ENCODE data around the gene SYT2. TPM values are rescaled to one million over a fixed set of nuclear protein-coding genes. Genes with fewer than 3 reads are reported as not detected.

Gene SYT2
- total RNA-seq, 1 donor from 2014 or later = not detected

DNA sequence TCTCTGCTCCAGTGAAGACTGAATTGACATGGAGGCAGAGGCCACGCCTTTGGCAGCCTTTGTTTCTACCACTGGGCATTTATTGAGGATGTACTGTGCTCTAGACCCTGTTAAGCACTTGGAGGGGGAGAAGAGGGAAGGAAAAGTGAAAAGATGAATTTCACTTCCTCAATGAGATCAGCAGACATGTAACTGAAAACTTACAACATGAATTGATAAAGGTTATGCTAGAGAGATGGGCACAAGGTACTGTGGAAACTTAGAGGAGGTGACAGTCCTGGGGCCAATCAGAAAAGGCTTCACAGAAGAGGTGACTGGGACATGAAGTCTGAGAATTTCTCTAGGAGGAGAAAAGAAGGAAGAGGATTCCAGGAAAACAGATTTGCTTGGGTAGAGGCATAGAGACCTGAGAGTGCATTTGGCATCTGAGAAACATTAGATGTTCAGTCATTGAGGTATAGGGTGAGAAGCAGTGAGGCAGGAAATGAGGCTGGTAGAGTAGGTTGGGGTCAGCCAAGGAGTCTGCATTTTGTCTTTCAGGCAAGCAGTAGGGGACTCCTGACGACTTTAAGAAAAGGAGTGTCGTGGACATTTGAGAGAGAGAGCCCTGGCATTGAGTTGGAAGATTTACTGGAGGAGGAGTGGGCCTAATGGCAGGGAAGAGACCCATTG lies 113.0 kb downstream of the SYT2 start:
- Mint-ChIP-seq H3K27me3 (peaks cover 2% of the 10 kb centered on the region), H3K9me3 (no peaks in the 10 kb centered on the region), H3K27ac (no peak overlapping the region), H3K4me3 (no peak overlapping the region), H3K4me1 (peaks cover 22% of the 10 kb centered on the region), H3K36me3 (ENCODE audit: low read depth) (peaks cover 2% of the 10 kb centered on the region)
- TF ChIP-seq, protein P1, sequence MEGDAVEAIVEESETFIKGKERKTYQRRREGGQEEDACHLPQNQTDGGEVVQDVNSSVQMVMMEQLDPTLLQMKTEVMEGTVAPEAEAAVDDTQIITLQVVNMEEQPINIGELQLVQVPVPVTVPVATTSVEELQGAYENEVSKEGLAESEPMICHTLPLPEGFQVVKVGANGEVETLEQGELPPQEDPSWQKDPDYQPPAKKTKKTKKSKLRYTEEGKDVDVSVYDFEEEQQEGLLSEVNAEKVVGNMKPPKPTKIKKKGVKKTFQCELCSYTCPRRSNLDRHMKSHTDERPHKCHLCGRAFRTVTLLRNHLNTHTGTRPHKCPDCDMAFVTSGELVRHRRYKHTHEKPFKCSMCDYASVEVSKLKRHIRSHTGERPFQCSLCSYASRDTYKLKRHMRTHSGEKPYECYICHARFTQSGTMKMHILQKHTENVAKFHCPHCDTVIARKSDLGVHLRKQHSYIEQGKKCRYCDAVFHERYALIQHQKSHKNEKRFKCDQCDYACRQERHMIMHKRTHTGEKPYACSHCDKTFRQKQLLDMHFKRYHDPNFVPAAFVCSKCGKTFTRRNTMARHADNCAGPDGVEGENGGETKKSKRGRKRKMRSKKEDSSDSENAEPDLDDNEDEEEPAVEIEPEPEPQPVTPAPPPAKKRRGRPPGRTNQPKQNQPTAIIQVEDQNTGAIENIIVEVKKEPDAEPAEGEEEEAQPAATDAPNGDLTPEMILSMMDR (IDR thresholded peaks at IDR 0.05) = no peak
- ATAC-seq (ENCODE audit: low read depth) = peak; percentile 25
- intact Hi-C loops (cut with micrococcal nuclease) = no loop called here
- no peak for DNase-seq
- ChIA-PET CTCF (no interaction called here), POLR2A (no interaction called here)

DNA sequence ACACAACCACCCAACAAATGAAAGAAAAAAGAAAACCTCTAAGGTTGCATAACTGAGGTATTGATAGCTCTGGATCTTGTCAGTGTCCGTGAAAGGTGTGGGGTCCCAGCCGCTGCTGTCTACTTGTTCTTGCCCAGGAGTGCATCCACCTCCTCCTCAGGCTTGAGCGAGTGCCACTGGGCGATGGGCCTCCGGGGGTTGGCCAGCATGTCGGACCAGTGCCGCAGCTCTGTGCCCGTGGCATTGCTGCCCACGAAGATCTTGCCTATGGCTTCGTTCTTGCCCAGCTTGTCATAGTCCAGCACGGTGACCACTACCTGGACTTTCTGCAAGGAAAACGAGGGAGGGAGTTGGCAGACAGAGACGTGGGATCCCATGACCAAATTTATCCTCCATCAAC lies 113.6 kb downstream of the SYT2 start:
- Mint-ChIP-seq H3K4me3 (no peak overlapping the region), H3K9me3 (no peaks in the 10 kb centered on the region), H3K36me3 (ENCODE audit: low read depth) (peaks cover 2% of the 10 kb centered on the region), H3K27ac (no peak overlapping the region), H3K4me1 (peaks cover 22% of the 10 kb centered on the region), H3K27me3 (peaks cover 2% of the 10 kb centered on the region)
- intact Hi-C loops (cut with micrococcal nuclease) = no loop called here
- DNase-seq (no peak), ATAC-seq (ENCODE audit: low read depth) (no peak)
- ChIA-PET POLR2A (no interaction called here), CTCF (no interaction called here)
- TF ChIP-seq, protein P1 (IDR thresholded peaks at IDR 0.05) = no peak

DNA sequence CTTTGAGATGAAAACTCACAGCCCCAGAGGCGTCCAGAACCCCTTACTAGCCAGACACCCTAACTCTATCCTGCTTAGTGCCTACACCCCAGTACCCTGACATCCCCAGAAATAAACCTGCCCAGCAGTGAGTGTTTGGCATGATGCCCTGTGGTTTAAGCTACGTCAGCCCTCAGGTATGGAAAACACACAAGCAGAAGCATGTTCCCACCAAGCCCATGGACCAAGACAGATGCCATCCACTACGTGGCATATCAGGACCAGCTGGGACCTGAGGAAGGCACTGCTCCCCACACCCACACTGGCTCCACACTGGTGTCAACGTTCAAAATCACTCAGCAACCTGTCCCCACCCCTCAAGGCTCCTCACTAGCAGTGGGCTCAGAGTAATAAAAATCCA lies 116.4 kb downstream of the SYT2 start:
- TF ChIP-seq, protein P1 (IDR thresholded peaks at IDR 0.05) = no peak
- Mint-ChIP-seq H3K9me3 (no peaks in the 10 kb centered on the region), H3K36me3 (ENCODE audit: low read depth) (peaks cover 2% of the 10 kb centered on the region), H3K27ac (no peak overlapping the region), H3K4me3 (no peak overlapping the region), H3K27me3 (peaks cover 2% of the 10 kb centered on the region), H3K4me1 (peaks cover 31% of the 10 kb centered on the region)
- CTCF ChIA-PET = interaction anchor here (0.6 kb wide), 1 partner anchor 23 kb away, joined by 3 read pairs; no protein-coding TSS in a partner anchor
- no peak for DNase-seq
- POLR2A ChIA-PET = no interaction called here
- intact Hi-C loops (cut with micrococcal nuclease) = no loop called here
- ATAC-seq (ENCODE audit: low read depth) = no peak

DNA sequence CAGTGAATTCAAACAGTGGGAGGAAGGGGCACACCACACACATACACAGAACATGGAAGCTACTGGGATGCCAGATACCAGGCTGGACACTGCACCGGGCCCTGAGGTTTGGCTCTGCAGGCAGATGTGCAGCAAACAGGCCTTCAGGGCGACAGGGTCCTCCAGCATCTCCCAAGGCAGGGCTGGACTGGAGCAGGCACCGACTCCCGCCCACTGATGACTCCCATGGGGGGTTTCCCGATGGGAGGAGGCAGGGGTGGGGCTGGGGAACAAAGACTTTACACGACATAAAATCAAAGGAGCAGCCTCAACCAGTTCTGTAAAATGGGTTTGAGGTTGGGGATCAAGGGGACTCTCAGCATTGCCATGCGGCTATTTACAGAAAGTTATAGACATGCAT lies 118.1 kb downstream of the SYT2 start:
- ATAC-seq (ENCODE audit: low read depth) (no peak), DNase-seq (no peak)
- Mint-ChIP-seq H3K27me3 (no peaks in the 10 kb centered on the region), H3K4me1 (peaks cover 27% of the 10 kb centered on the region), H3K27ac (no peak overlapping the region), H3K9me3 (no peaks in the 10 kb centered on the region), H3K4me3 (no peak overlapping the region), H3K36me3 (ENCODE audit: low read depth) (peaks cover 2% of the 10 kb centered on the region)
- POLR2A ChIA-PET = no interaction called here
- intact Hi-C loops (cut with micrococcal nuclease) = no loop called here
- TF ChIP-seq, protein P1 (IDR thresholded peaks at IDR 0.05) = no peak
- CTCF ChIA-PET = no interaction called here

DNA sequence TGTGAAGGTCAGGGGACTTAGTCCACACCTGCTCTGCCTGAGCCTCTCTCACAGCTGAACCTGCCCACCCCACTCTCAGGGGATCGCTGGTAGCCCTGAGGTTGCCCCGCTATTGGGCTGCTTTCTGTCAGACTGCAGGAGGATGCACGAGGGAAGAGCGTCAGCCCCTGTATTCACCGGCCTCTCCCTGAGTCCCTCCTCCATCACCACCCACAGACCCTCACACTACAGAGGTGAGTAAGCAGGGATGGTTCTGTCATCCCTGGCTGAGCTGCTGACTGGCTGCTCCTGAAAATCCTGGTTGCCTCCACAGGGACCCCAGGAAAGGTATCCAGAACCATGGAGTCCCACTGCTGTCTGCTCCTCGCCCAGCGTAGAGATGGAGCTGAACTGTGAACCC lies 118.7 kb downstream of the SYT2 start:
- Mint-ChIP-seq H3K27ac (no peak overlapping the region), H3K4me1 (peaks cover 26% of the 10 kb centered on the region), H3K4me3 (no peak overlapping the region), H3K27me3 (no peaks in the 10 kb centered on the region), H3K36me3 (ENCODE audit: low read depth) (peaks cover 2% of the 10 kb centered on the region), H3K9me3 (no peaks in the 10 kb centered on the region)
- POLR2A ChIA-PET = no interaction called here
- ATAC-seq (ENCODE audit: low read depth) (no peak), DNase-seq (no peak)
- intact Hi-C loops (cut with micrococcal nuclease) = no loop called here
- TF ChIP-seq, protein P1 (IDR thresholded peaks at IDR 0.05) = no peak
- CTCF ChIA-PET = interaction anchor here (1.4 kb wide), 1 partner anchor 90 kb away, joined by 3 read pairs; no protein-coding TSS in a partner anchor

Data from activated B cell treated with CpG ODN at 0.5 μM for 24 hours (primary cell).